HEK293 (cell line): ENCODE measurements around the gene CST6.

ENCODE experiments used
- BCL6B ChIP-seq: fragments of 450-650 bp; formaldehyde crosslinking; IDR thresholded peaks from 2 replicates; pipeline ENCODE4 v1.5.1; 2017; ENCODE audit warnings: missing biosample characterization, missing genetic modification characterization
- KLF7 ChIP-seq: fragments of 450-650 bp; formaldehyde crosslinking; IDR thresholded peaks from 2 replicates; pipeline ENCODE4 v1.5.1; 2016; ENCODE audit warnings: missing biosample characterization, missing genetic modification characterization, borderline replicate concordance
- PRDM10 ChIP-seq: fragments of 450-650 bp; formaldehyde crosslinking; IDR thresholded peaks from 2 replicates; pipeline ENCODE4 v1.5.1; 2016; ENCODE audit warnings: missing biosample characterization, missing genetic modification characterization
- TCF7L2 ChIP-seq: IDR thresholded peaks from 2 replicates; pipeline ENCODE4 v1.6.1; 2011; ENCODE audit warnings: low read depth, mild to moderate bottlenecking, inconsistent platforms, low read length, moderate library complexity, borderline replicate concordance
- ZBTB1 ChIP-seq: fragments of 450-650 bp; formaldehyde crosslinking; IDR thresholded peaks from 2 replicates; pipeline ENCODE4 v1.5.1; 2016; ENCODE audit warnings: missing biosample characterization, missing genetic modification characterization
- ZBTB26 ChIP-seq: fragments of 450-650 bp; formaldehyde crosslinking; optimal IDR thresholded peaks from 2 replicates; pipeline ENCODE3; 2016; ENCODE audit warnings: missing biosample characterization, mild to moderate bottlenecking, missing genetic modification characterization
- ZBTB44 ChIP-seq: fragments of 450-650 bp; IDR thresholded peaks from 2 replicates; pipeline ENCODE4 v1.5.1; 2018; ENCODE audit warnings: missing biosample characterization, mild to moderate bottlenecking, missing genetic modification characterization
- ZFP69B ChIP-seq: fragments of 450-650 bp; formaldehyde crosslinking; IDR thresholded peaks from 2 replicates; pipeline ENCODE4 v1.5.1; 2016; ENCODE audit warnings: missing biosample characterization, missing genetic modification characterization
- ZNF146 ChIP-seq: fragments of 450-650 bp; formaldehyde crosslinking; IDR thresholded peaks from 2 replicates; pipeline ENCODE4 v1.5.1; 2016; ENCODE audit warnings: missing biosample characterization, missing genetic modification characterization
- ZNF148 ChIP-seq: fragments of 450-650 bp; formaldehyde crosslinking; IDR thresholded peaks from 2 replicates; pipeline ENCODE4 v1.5.0; 2017; ENCODE audit warnings: missing biosample characterization, missing genetic modification characterization, borderline replicate concordance
- ZNF26 ChIP-seq: fragments of 450-650 bp; formaldehyde crosslinking; IDR thresholded peaks from 2 replicates; pipeline ENCODE4 v1.5.1; 2016; ENCODE audit warnings: missing biosample characterization, missing genetic modification characterization
- ZNF311 ChIP-seq: fragments of 450-650 bp; formaldehyde crosslinking; IDR thresholded peaks from 2 replicates; pipeline ENCODE4 v1.5.1; 2017; ENCODE audit warnings: missing biosample characterization, missing genetic modification characterization, borderline replicate concordance
- ZNF394 ChIP-seq: fragments of 450-650 bp; formaldehyde crosslinking; IDR thresholded peaks from 2 replicates; pipeline ENCODE4 v1.5.1; 2016; ENCODE audit warnings: missing biosample characterization, missing genetic modification characterization, mild to moderate bottlenecking, moderate library complexity, borderline replicate concordance
- ZNF449 ChIP-seq: fragments of 450-650 bp; formaldehyde crosslinking; IDR thresholded peaks from 2 replicates; pipeline ENCODE4 v1.5.1; 2017; ENCODE audit warnings: missing biosample characterization, mild to moderate bottlenecking, missing genetic modification characterization, moderate library complexity
- ZNF549 ChIP-seq: fragments of 450-650 bp; IDR thresholded peaks from 2 replicates; pipeline ENCODE4 v1.5.1; 2018; ENCODE audit warnings: missing biosample characterization, missing genetic modification characterization, mild to moderate bottlenecking, inconsistent platforms, moderate library complexity
- ZNF585B ChIP-seq: fragments of 450-650 bp; formaldehyde crosslinking; IDR thresholded peaks from 2 replicates; pipeline ENCODE4 v1.5.1; 2016; ENCODE audit warnings: missing biosample characterization, missing genetic modification characterization
- ZNF654 ChIP-seq: fragments of 450-650 bp; formaldehyde crosslinking; IDR thresholded peaks from 2 replicates; pipeline ENCODE4 v1.5.1; 2016; ENCODE audit warnings: low read depth, missing biosample characterization, missing genetic modification characterization
- ZNF658 ChIP-seq: fragments of 450-650 bp; formaldehyde crosslinking; IDR thresholded peaks from 2 replicates; pipeline ENCODE4; 2016; ENCODE audit warnings: missing biosample characterization, missing genetic modification characterization
- ZNF677 ChIP-seq: fragments of 450-650 bp; IDR thresholded peaks from 2 replicates; pipeline ENCODE4 v1.5.0; 2018; ENCODE audit warnings: missing biosample characterization, mild to moderate bottlenecking, missing genetic modification characterization, moderate library complexity
- ZNF701 ChIP-seq: fragments of 450-650 bp; formaldehyde crosslinking; IDR thresholded peaks from 2 replicates; pipeline ENCODE4 v1.5.1; 2016; ENCODE audit warnings: missing biosample characterization, missing genetic modification characterization

The CST6 gene

GRCh38 chr11:66022401-66023185, 10.8 kb downstream of the CST6 start (continued):
- TF ChIP-seq ZNF148 (tag by site-specific recombination) (no peak), TCF7L2 (no peak), ZNF585B (no peak), ZNF146 (no peak), ZBTB1 (tag by site-specific recombination) (no peak), ZNF701 (tag by site-specific recombination) (no peak), ZBTB26 (tag by site-specific recombination) (peak; percentile 25), ZNF449 (tag by site-specific recombination) (no peak), ZNF26 (tag by site-specific recombination) (no peak), KLF7 (tag by site-specific recombination) (no peak), BCL6B (tag by site-specific recombination) (no peak), ZBTB44 (tag by site-specific recombination) (no peak), ZNF654 (tag by site-specific recombination) (peak; percentile 47), ZNF549 (tag by site-specific recombination) (no peak), PRDM10 (0 out of 2 replicates have a peak, but pooled peaks have one; percentile 14), ZNF658 (tag by site-specific recombination) (no peak), ZNF394 (no peak), ZFP69B (no peak), ZNF311 (tag by site-specific recombination) (no peak), ZNF677 (no peak)
